ENCODE data around the gene BFAR.
A peak's percentile ranks its signal among the peaks of the same experiment; 100 is the strongest.
"Not testable (repeated sequence)": the region's sequence is repeated elsewhere in the genome, so short reads cannot be mapped to it uniquely, and the experiment has no call there.

BFAR gene

DNA sequence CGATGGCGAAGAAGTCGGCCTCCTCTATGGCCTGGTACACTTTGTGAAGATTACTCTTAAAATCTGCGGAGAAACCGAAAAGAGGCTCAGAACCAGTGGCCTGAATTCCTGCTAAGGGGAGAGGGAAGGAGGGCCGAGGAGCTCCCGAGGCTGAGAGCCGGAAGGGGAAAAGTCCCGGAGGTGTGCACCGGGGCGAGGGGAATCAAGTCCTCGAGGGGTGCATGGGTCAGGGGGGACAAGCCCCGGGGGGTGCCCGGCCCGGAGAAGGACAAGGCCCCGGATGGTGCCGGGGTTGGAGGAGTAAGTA lies 3.2 kb upstream of the BFAR start:
- Histone ChIP-seq H3K27ac (ENCODE audit: low read depth, low read length, poor library complexity, severe bottlenecking) (peak overlapping the region; percentile 73), H3K36me3 (ENCODE audit: insufficient read depth, low read length) (peaks cover 47% of the 10 kb centered on the region), H3K4me3 (ENCODE audit: low read depth, low read length, poor library complexity, severe bottlenecking) (peak overlapping the region; percentile 81), H3F3A (ENCODE audit: insufficient read depth, low read length) (no peaks in the 10 kb centered on the region; the same call in 1 of the 2 replicates), H3K9me2 (ENCODE audit: low read depth, low read length) (no peaks in the 10 kb centered on the region), H3K4me1 (ENCODE audit: insufficient read depth, low read length, severe bottlenecking) (peaks cover 35% of the 10 kb centered on the region), H3K9ac (ENCODE audit: low read length) (peak overlapping the region; percentile 84), H3K27me3 (ENCODE audit: insufficient read depth, low read length) (no peaks in the 10 kb centered on the region), H3K9me3 (ENCODE audit: low read length) (no peaks in the 10 kb centered on the region), H3K4me2 (ENCODE audit: low read length) (peak overlapping the region; percentile 96), H3K79me2 (ENCODE audit: insufficient read depth, low read length) (peaks cover 33% of the 10 kb centered on the region), H2AFZ (ENCODE audit: low read length) (no peak overlapping the region), H4K20me1 (ENCODE audit: insufficient read depth, low read length) (no peaks in the 10 kb centered on the region)
- TF ChIP-seq, protein P1, sequence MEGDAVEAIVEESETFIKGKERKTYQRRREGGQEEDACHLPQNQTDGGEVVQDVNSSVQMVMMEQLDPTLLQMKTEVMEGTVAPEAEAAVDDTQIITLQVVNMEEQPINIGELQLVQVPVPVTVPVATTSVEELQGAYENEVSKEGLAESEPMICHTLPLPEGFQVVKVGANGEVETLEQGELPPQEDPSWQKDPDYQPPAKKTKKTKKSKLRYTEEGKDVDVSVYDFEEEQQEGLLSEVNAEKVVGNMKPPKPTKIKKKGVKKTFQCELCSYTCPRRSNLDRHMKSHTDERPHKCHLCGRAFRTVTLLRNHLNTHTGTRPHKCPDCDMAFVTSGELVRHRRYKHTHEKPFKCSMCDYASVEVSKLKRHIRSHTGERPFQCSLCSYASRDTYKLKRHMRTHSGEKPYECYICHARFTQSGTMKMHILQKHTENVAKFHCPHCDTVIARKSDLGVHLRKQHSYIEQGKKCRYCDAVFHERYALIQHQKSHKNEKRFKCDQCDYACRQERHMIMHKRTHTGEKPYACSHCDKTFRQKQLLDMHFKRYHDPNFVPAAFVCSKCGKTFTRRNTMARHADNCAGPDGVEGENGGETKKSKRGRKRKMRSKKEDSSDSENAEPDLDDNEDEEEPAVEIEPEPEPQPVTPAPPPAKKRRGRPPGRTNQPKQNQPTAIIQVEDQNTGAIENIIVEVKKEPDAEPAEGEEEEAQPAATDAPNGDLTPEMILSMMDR (IDR thresholded peaks at IDR 0.05; ENCODE audit: low read length): no peak
- TF ChIP-seq EZH2 (IDR thresholded peaks at IDR 0.05; ENCODE audit: borderline replicate concordance, low read length): no peak

DNA sequence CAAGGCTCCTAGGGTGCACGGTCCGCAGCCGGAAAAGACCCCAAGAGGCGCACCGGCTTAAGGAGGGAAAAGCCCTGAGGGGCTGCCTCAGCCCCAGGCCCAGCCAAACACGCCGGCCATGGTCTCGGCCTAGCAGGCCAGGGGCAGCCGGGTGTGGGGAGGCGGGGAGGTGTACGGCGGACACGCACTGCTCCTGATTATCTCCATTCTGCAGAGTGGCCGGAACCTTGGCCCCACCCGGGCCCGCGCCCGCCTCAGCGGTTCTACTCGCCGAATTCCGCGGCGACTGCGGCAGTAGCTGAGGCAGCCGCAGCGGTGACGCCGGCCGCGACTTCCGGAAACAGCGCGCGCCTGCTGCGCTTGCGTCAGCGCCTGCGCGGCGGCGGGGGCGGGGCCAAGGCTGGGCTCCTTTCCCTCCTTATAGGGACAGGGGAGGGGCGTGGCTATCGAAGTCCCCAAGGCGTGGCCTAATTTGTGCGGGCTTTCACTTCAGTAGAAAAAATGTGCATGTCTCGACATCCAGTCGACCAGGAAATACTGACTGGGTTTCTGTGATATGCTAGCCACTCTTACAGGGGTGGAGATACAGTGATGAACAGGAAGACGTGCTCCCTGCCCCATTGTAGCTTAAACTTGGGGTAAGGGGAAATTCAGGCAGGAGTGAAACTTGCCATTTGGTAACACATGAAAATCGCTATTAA lies 2.7 kb upstream of the BFAR start, which contains the start of gene PARN:
TSS of gene PARN (minus strand) at position 342 of the 701 bp plus-strand sequence. CDS start at position 207, 135 bp downstream.
- H3K27me3 ChIP-seq (ENCODE audit: insufficient read depth, low read length): no peaks in the 10 kb centered on the region
- H3K9me3 ChIP-seq (ENCODE audit: low read length): no peaks in the 10 kb centered on the region
- H3K9me2 ChIP-seq (ENCODE audit: low read depth, low read length): no peaks in the 10 kb centered on the region
- H3K36me3 ChIP-seq (ENCODE audit: insufficient read depth, low read length): peaks cover 48% of the 10 kb centered on the region
- peak within 1 kb of the TSS; percentile 96 for H3K4me2 ChIP-seq (ENCODE audit: low read length)
- H3F3A ChIP-seq (ENCODE audit: insufficient read depth, low read length): no peaks in the 10 kb centered on the region; the same call in 1 of the 2 replicates
- TF ChIP-seq EZH2 (IDR thresholded peaks at IDR 0.05; ENCODE audit: borderline replicate concordance, low read length): no peak
- TF ChIP-seq, protein P1 (IDR thresholded peaks at IDR 0.05; ENCODE audit: low read length): no peak
- peaks cover 40% of the 10 kb centered on the region for H3K4me1 ChIP-seq (ENCODE audit: insufficient read depth, low read length, severe bottlenecking)
- peak within 1 kb of the TSS; percentile 84 for H3K9ac ChIP-seq (ENCODE audit: low read length)
- peak within 1 kb of the TSS; percentile 81 for H3K4me3 ChIP-seq (ENCODE audit: low read depth, low read length, poor library complexity, severe bottlenecking)
- no peak within 1 kb of the TSS for H2AFZ ChIP-seq (ENCODE audit: low read length)
- H3K79me2 ChIP-seq (ENCODE audit: insufficient read depth, low read length): peaks cover 38% of the 10 kb centered on the region
- H3K27ac ChIP-seq (ENCODE audit: low read depth, low read length, poor library complexity, severe bottlenecking): peak within 1 kb of the TSS; percentile 80
- no peaks in the 10 kb centered on the region for H4K20me1 ChIP-seq (ENCODE audit: insufficient read depth, low read length)

DNA sequence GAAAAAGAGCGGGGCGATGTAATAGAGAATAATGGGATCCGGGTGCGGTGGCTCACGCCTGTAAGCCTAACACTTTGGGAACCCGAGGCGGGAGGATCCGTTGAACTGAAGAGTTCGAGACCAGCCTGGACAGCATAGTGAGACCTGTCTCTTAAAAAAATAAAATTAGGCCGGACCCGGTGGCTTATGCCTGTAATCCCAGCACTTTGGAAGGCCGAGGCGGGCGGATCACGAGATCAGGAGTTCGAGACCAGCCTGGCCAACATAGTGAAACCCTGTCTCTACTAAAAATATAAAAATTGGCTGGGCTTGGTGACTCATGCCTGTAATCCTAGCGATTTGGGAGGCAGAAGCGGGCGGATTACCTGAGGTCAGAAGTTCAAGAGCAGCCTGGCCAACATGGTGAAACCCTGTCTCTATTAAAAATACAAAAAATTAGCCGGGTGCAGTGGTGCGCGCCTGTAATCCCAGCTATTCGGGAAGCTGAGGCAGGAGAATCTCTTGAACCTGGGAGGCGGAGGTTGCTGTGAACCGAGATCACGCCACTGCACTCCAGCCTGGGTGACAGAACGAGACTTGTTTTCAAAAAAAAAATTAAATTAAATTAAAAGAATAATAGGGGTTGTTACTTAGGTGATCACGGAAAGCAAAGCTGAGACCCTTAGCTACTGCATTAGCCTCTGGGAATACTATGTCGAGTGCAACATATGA lies 2.0 kb upstream of the BFAR start:
- peaks cover 45% of the 10 kb centered on the region for H3K79me2 ChIP-seq (ENCODE audit: insufficient read depth, low read length)
- H2AFZ ChIP-seq (ENCODE audit: low read length); H3K9me2 ChIP-seq (ENCODE audit: low read depth, low read length); H3K9me3 ChIP-seq (ENCODE audit: low read length); H4K20me1 ChIP-seq (ENCODE audit: insufficient read depth, low read length); H3F3A ChIP-seq (ENCODE audit: insufficient read depth, low read length); H3K27me3 ChIP-seq (ENCODE audit: insufficient read depth, low read length): not testable (repeated sequence)
- H3K4me2 ChIP-seq (ENCODE audit: low read length): peak overlapping the region; percentile 67
- H3K36me3 ChIP-seq (ENCODE audit: insufficient read depth, low read length): peaks cover 43% of the 10 kb centered on the region
- H3K4me1 ChIP-seq (ENCODE audit: insufficient read depth, low read length, severe bottlenecking): peaks cover 41% of the 10 kb centered on the region
- peak overlapping the region; percentile 39; the same call in 1 of the 2 replicates for H3K9ac ChIP-seq (ENCODE audit: low read length)
- peak overlapping the region; percentile 80 for H3K27ac ChIP-seq (ENCODE audit: low read depth, low read length, poor library complexity, severe bottlenecking)
- peak overlapping the region; percentile 81 for H3K4me3 ChIP-seq (ENCODE audit: low read depth, low read length, poor library complexity, severe bottlenecking)
